Measurements from ENCODE around the gene DNAAF5.
"Not testable (repeated sequence)": the region's sequence is repeated elsewhere in the genome, so short reads cannot be mapped to it uniquely, and the experiment has no call there.

Gene DNAAF5

DNA sequence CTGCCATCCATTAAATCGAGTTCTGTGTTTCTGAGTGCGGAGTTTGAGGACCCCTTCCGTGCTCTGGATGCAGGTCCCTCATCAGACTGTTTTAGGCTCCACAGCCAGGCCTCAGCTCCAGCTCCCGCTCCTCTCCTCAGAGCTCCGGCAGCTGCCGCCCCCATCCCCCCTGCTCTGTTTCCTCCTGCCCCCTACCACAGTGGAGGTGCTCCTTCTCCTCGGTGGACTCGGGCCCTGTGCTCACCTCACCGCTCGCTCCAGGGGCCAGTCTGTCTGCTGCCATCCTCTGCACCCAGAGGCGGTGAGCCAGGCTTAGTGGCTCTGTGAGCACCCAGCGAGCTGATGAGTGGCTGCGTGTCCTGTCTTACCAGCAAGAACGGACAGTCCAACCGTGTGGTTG, 21.9 kb downstream of the DNAAF5 start:
- no peak for DNase-seq

DNA sequence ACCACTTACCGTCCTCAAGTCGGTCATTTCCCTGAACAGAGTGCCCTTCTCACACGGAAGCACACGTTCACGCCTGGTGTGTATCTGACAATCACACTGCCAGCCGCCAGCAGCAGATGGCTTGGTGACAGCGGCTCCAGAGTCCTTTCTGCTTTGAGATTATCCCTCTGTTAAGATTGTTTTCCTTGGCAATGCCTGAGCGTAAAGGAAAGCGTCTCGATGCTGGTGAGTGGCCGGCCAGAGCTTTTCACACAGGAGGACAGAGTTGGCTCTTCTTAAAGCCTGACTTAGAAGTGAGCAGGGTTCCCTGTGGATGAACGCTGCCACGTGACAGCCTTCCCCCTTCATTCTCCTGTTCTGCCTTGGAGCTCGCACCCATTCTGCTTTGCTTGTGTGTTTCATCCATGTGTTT, 22.6 kb downstream of the DNAAF5 start:
- no peak for DNase-seq

DNA sequence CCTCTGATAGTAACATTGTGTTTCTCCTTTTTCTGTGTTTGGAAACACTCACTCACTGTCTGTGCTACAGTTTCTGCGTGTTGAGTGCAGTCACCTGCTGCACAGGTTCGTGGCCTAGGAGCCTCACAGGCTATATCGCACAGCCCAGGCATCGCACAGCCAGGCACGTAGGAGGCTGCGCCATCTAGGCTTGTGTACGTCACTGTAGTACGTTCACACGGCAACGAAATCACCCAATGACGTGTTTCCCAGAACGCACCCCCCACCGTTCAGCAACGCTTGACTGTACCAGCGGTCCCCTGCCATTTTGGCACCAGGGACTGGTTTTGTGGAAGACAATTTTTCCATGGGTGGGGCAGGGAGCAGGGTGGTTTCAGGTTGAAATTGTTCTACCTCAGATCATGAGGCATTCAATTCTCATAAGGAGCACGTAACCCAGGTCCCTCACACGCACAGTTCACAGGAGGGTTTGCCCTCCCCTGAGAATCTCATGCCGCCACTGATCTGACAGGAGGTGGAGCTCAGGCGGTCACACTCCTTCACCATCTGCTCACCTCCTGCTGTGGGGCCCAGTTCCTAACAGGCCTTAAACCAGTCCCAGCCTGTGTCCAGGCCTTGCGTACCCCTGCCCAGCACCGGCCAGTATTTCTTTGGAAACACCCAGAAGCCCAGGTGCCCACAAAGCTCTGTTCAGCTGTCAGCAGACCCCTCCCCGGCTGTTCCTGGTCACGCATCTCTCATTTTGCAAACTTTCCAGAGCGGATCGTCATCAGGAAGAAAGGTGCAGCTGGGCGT, 23.8 kb downstream of the DNAAF5 start:
- no peak for DNase-seq

DNA sequence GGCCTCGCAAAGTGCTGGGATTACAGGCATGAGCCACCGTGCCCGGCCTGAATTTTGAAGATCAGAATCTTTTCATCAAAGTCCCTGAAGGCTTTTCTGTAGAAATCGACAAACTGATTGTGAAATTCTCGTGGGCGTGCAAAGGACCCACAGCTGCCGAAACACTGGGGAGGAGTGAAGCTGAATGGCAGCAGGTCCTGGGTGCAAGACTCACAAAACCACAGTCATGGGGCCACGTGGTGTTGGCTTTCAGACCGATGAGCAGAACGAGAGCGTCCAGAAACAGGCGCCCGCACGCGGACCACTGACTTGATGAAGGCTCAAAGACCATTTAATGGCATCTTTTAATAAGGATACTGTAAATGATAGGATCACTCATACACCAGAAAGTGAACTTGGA, 25.3 kb downstream of the DNAAF5 start:
- no peak for DNase-seq

DNA sequence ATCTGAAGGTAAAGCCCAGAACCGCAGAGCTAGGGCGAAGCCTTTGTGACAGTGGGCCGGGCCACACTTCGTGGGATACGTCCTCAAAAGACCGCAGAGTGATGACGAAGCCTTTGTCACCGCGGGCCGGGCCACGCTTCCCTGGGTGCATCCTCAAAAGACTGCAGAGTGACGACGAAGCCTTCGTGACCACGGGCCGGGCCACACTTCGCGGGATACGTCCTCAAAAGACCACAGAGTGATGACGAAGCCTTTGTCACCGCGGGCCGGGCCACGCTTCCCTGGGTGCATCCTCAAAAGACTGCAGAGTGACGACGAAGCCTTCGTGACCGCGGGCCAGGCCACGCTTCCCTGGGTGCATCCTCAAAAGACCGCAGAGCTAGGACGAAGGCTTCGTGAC, 25.8 kb downstream of the DNAAF5 start:
- not testable (repeated sequence) for DNase-seq

DNA sequence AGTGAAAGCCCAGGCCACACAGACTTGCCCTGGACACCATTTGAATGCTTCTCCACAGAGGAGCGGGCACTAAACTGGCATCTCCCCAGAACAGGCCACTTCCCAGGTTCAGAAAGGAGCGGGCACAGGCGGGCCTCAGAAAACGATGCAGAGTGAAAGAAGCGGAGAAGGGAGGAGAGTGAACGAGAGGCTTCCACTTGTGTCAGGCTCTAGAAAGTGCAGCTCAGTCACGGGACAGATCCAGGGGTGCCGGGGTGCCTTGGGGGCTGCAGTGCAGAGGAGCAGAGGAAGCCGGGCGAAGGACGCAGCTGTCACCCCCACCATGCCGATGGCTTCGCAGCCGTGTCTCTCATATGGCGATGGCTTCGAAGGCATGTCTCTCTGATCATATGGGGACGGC, 26.7 kb downstream of the DNAAF5 start:
- DNase-seq: no peak

DNA sequence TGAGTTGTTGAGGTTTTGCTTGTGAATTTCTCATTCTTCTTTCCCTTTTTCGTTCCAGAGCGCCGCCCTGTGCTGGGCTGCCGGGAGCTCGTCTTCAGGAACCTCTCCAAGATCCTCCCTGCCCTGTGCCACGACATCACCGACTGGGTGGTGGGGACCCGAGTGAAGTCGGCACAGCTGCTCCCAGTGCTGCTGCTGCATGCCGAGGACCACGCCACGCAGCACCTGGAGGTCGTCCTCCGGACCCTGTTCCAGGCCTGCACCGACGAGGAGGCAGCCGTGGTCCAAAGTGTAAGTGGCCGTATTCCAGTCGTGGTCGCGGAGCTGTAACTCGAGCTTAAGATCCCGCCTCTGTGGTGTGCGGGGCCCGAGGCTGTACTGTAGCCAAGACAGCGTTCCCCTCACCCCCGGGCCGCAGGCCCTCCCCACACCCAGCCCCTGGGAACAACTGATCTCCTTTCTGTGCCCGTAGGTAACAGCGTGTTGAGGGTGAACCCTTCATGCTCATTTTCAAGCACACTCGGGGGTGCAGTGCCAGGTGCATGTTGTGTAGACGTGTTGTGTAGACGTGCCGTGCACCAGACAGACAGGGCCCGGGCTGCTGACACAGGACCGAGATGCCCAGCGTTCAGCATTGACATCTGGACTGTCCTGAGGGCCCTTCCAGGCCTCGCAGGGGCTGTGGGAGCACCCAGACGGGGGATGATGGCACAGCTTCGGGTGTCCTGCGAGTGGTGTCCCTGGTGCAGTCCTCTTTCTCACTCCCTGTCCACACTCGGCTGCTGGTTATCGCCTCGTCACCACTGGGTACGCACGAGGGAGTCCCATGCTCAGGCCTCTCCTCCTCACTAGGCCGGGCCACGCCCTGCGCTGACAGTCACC, 28.3 kb downstream of the DNAAF5 start:
- DNase-seq: no peak

DNA sequence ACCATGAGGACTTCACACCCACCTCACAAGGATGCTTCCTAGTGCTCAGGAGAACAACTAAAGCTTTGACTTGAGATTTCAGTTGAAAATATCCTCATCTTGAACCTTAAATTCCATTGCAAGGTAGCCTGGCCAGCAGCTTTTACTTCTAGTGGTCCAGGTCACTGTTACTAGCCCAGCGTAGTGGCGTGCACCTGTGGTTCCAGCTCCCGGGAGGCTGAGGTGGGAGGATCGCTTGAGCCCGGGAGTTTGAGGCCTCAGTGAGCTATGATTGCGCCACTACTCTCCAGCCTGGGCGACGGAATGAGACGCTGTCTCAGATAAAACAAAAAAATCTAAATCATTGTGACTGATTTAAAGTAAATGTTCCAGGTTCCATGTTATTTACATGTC, 28.9 kb downstream of the DNAAF5 start:
- no peak for DNase-seq

DNA sequence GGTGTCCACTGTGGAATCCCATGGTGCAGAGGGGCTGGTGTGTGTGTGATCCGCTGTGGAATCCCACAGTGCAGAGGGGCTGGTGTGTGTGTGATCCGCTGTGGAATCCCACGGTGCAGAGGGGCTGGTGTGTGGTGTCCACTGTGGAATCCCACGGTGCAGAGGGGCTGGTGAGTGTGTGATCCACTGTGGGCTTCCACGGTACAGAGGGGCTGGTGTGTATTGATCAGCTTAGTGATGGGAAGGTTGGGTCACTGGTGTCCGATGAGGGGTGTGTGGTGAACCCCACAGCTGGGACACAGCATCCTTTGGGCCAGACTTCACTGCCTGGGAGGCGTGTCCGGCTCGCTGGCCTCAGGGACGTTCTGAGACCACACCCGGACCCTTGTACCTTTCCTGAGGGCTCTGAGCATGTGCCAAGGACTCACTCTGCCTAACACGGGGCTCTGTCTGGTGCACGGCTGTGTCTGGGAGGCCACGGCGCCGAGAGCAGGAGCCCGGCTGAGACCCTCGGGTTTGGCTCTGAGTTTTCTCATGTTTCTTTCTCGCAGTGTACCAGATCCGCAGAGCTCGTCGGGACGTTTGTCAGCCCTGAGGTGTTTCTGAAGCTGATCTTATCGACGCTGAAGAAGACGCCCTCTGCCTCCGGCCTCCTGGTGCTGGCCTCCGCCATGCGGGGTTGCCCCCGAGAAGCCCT, 29.9 kb downstream of the DNAAF5 start:
- no peak for DNase-seq

DNA sequence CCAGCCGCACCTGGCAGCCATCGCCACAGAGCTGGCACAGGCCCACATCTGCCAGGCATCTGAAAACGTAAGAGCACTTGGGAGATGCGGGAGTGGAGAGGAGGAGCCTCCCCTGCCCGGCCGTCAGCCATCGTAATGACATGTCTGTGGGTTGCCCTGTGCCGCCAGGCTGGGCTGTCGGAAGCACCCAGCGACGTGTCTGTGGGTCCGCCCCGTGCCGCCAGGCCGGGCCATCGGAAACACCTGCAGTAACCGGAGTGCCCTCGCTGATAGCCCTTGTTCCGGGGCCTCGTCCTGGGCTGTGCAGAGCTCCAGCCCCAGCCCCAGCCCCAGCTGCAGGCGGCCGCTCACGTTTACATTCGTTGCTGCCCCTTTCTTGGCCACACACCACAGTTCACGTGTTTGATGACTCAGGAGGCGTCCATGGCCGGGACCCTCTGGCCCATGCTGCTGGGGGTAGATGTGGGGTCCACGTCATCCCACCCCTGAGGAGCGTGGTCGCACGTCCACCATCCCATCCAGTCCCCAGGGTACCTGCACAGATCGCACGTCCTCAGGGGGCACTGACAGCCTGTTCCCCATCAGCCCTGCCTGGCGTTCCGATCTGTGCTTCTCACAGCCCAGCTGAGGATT, 30.5 kb downstream of the DNAAF5 start:
- no peak for DNase-seq

DNA sequence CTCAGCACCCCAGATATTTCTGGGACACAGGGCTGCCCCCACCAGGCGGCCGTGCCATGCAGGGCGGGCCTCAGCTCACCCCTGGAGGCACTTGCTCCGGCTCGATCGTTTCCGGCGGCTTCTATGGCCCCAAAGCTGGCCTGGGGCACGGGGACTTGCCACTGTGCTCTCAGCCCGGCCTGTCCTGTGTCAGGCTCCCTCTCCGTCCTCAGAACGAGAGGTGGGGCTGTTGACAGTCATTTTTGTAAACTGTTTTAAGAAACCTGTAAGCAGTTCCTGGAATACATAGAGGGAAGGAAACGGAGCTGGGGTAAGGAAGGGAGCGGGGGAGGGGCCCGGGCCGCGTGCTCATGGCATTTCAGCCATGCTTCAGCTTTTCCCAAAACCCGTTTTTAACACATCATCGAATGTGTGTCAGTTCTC, 31.3 kb downstream of the DNAAF5 start:
- no peak for DNase-seq

DNA sequence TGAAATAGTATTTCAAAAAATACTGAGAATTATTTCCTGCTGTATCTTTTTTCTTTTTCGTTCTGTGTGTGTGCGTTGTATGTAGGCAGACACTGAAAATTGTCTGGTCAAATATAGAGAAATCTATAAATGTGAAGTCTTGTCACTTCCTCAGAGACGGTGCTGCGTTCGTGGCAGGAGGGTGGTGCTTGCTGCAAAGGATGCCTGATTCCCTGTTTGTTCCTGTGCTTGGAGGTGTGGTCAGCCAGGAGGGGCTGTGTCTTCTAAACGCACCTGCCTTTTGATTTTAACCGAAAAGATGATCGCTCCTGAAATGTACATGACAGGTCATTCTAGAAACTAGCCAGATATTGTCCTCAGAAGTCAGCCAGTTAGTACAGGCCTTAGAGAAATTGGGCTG, 33.1 kb downstream of the DNAAF5 start:
- DNase-seq: no peak

DNA sequence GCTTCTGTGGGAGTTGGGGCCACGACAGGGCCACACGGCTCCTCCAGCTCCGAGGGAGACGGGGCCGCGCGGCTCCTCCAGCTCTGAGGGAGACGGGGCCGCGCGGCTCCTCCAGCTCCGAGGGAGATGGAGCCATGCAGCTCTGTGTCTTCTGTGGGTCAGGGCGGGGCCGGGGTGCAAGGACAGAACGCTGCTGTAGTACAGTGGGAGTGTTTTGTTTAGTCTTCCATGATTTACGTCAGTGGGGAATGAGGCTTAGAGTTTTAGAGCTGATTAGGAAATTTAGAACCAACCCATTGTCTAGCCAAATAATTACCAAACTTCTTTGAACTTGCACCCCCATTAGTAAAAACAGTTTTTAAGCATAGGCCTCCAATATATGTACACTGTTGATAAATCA, 33.5 kb downstream of the DNAAF5 start:
- no peak for DNase-seq

DNA sequence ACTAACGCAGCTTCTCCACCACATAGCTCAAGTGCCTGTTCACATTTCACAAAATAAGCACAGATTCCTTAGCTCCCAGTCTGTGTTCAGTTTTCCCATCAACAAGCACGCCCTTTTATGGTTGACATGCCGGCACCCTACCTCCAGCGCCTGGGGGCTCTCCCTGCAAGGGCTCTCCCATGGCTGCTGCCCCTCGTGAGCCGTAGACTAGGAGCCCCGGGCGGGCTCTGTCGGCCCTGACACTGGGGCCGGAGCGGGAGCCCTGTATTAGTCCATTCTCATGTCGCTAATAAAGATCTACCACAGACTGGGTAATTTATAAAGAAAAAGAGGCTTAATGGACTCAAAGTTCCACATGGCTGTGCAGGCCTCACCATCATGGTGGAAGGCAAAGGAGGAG, 34.6 kb downstream of the DNAAF5 start:
- DNase-seq: no peak

DNA sequence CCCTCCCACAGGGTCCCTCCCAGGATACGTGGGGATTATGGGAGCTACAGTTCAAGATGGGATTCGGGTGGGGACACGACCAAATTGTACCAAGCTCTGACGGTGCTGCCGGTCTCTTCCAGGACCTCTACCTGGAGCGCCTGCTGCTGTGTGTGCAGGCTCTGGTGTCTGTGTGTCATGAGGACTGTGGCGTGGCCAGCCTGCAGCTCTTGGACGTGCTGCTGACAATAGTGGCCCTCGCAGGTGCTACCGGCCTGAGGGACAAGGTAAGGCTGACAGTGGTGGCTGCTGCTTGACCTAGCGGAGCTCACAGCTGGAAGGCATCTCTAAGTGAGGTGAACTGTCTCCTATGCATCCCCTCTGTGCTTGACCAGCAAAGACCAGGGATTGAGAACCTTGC, 35.1 kb downstream of the DNAAF5 start:
- DNase-seq: no peak

DNA sequence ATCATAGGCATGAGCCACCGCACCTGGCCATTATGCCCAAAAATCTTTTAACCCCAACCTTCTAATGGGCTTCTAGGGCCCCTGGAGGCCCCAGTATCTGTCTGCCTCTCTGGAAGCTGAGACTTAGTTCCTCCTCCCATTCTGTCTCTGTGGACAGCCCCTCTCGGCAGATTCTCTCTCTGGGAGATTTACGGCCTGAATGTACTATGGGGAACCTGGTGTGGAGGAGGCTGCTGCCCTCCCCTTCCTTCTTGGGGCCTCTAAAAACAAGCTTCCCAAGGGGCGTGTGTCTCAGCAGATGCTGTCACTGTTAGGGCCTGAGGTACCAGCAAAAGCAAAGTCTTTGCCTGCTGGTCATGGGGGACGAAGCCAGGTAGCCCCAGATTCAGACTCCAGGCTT, 36.4 kb downstream of the DNAAF5 start:
- DNase-seq: no peak

DNA sequence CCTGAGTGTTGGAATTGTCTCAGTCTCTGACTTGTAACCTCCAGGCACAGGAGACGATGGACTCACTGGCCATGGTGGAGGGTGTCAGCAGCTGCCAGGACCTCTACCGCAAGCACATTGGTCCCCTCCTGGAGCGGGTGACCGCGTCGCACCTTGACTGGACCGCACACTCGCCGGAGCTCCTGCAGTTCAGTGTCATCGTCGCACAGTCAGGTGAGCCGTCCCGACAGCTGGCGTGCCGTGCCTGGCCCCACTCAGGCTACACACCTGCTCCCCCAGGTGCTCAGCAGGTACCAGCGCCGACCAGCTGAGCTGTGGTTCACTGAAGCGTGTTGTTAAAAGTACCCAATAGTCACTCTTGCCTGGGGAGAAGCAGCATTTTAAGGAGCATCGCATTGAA, 37.3 kb downstream of the DNAAF5 start:
- DNase-seq: no peak

DNA sequence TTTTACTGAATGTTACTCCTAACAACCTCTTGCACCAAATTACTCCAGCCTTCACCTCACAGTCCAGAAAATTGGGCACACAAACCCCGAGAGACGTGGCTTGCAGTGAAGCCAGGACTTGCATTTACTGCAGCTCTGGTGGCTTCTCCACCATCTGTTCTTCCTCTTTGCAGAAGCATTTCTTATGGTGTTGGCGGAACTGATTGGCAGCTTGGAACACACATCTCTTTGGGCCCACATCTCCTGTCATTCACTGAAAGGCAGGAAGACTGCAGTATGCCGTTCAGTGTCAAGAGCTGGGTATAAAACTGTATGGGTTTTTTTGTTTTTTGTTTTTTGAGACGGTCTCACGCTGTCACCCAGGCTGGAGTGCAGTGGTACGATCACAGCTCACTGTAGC, 38.9 kb downstream of the DNAAF5 start:
- DNase-seq: no peak

DNA sequence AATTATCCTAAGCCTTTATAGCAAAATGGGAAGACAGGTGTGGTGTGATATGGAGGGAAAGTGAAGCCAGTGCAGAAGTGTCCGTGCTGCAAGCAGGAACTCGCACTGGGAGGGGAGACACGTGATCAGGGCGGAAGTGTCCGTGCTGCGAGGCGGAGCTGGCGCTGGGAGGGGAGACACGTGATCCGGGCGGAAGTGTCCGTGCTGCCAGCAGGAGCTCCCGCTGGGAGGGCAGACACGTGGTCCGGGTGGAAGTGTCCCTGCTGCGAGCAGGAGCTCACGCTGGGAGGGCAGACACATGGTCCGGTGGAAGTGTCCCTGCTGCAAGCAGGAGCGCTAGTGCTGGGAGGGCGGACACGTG, 41.1 kb downstream of the DNAAF5 start:
- no peak for DNase-seq

DNA sequence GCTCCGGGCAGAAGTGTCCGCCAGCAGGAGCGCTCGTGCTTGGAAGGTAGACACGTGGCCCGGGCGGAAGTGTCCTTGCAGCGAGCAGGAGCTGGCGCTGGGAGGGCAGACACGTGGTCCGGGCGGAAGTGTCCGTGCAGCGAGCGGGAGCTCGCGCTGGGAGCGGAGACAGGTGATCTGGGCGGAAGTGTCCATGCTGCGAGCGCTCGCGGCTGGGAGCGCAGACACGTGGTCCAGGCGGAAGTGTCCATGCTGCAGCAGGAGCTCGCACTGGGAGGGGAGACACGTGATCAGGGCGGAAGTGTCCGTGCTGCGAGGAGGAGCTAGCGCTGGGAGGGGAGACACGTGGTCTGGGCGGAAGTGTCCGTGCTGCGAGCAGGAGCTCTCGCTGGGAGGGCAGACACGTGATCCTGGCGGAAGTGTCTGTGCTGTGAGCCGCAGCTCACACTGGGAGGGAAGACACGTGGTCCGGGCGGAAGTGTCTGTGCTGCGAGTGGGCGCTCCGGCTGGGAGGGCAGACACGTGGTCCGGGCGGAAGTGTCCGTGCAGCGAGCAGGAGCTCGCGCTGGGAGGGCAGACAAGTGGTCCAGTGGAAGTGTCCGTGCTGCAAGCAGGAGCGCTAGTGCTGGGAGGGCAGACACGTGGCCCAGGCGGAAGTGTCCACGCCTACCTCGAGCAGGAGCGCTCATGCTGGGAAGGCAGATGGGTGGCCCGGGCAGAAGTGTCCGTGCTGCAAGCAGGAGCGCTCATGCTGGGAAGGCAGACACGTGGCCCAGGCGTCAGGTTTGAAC, 41.6 kb downstream of the DNAAF5 start:
- no peak for DNase-seq

DNA sequence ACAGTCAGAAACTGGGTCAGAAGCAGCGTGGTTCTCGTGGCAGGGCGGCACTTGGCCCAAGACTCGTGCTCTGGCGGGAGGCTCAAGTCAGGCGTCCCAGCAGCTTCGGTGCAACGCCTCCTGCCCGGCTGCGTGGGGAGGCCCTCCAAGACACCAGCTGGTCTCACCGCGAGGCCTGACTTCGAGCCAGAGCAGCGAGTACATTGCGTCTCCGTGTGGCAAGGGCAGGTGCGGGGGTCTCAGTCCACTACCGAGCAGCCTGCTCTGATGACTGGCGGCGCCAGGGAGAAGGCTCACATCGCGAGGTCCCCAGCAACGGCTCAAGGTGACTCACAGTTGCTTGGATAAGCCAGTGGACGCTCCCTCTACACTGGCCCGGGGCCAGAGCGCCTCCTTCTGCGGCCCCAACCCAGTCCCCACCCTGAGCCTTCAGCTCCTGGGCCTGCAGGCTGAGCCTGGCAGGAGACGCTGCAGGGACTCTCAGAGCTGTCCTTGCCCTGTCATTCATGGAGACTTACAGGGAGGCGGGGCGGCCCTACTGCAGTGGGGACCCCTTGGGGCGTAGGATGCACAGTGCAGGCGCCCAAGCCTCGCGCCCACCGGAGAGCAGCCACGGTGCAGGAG, 42.5 kb downstream of the DNAAF5 start:
- DNase-seq: no peak

DNA sequence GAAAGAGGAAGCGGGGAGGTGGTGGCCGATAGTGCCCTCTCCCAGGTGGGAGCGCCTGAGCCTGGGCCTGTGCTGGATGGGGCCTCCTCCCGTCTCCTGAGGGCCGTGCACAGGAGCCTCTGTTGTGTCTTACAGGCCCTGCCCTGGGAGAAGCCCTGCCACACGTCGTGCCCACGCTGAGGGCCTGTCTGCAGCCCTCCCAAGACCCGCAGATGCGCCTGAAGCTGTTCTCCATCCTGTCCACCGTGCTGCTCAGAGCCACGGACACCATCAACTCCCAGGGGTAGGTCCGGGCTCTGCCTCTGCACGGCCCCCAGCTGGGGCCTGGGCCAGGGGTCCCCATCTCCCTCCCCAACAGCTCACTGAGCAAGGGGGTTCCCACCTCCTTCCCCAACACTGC, 43.8 kb downstream of the DNAAF5 start:
- DNase-seq: no peak

Data from suppressor macrophage treated with lipopolysaccharide for 1 hour (primary cell).